IMR-90 (cell line): ENCODE results near the gene AMZ2. TPM values are rescaled to one million over a fixed set of nuclear protein-coding genes. Genes with fewer than 3 reads are reported as not detected.
"Not testable (repeated sequence)": the region's sequence is repeated elsewhere in the genome, so short reads cannot be mapped to it uniquely, and the experiment has no call there.

Experiments
- ATAC-seq: fragments of 200-7000 bp; cut with Tn5 transposase; 2 replicates; pipeline ENCODE4 v1.9.1; 2020; ENCODE audit warnings: low read depth, mild to moderate bottlenecking, moderate library complexity
- BruUV-seq: library from RNA; stranded (reverse); fragments of 400-500 nt; replicated peaks from 2 replicates; lab custom pipeline; 2021; lab: Mats Ljungman, UMichigan
- CTCF ChIA-PET: fragments of 300-600 bp; formaldehyde crosslinking; extraction: SDS; loops from one replicate; lab custom pipeline; 2021; ENCODE audit warnings: antibody characterized with exemption; lab: Yijun Ruan, JAX
- POLR2A ChIA-PET: fragments of 300-600 bp; sonication (Branson Sonifier 250); formaldehyde crosslinking; loops from one replicate; lab custom pipeline; 2022; ENCODE audit warnings: antibody characterized with exemption; ENCODE audit not compliant: unreplicated experiment; lab: Charles Lee
- DNase-seq: peaks from one replicate; pipeline ENCODE4 v3.0.0; 2013
- H2AFZ ChIP-seq: replicated peaks from 2 replicates; pipeline ENCODE3; 2013; ENCODE audit warnings: low read length, mild to moderate bottlenecking; ENCODE audit not compliant: poor library complexity
- H2AK5ac ChIP-seq: 2 replicates; pipeline ENCODE4 v1.6.1; 2013; ENCODE audit warnings: low read depth, low read length, inconsistent platforms
- H2AK9ac ChIP-seq: replicated peaks from 2 replicates; pipeline ENCODE3; 2013; ENCODE audit warnings: mild to moderate bottlenecking, low read depth, low read length, moderate library complexity; ENCODE audit not compliant: poor library complexity
- H2BK120ac ChIP-seq: 2 replicates; pipeline ENCODE4 v1.6.1; 2013; ENCODE audit warnings: low read depth, low read length, inconsistent platforms
- H2BK15ac ChIP-seq: 3 replicates; pipeline ENCODE4 v1.6.1; 2013; ENCODE audit warnings: low read depth, low read length, inconsistent platforms
- H2BK20ac ChIP-seq: 2 replicates; pipeline ENCODE4 v1.6.1; 2013; ENCODE audit warnings: low read depth, mild to moderate bottlenecking, inconsistent platforms, low read length, moderate library complexity
- H2BK5ac ChIP-seq: 2 replicates; pipeline ENCODE4 v1.6.1; 2013; ENCODE audit warnings: mild to moderate bottlenecking, low read depth, low read length, inconsistent platforms; ENCODE audit not compliant: poor library complexity, severe bottlenecking
- H3K14ac ChIP-seq: replicated peaks from 2 replicates; pipeline ENCODE4 v1.6.1; 2013; ENCODE audit warnings: low read depth, low read length, inconsistent platforms
- H3K18ac ChIP-seq: 2 replicates; pipeline ENCODE4 v1.6.1; 2013; ENCODE audit warnings: low read depth, low read length, control low read depth
- H3K23ac ChIP-seq: 2 replicates; pipeline ENCODE4 v1.6.1; 2013; ENCODE audit warnings: low read depth, low read length, inconsistent platforms
- H3K27ac ChIP-seq: 2 replicates; pipeline ENCODE4 v1.5.1; 2013; ENCODE audit warnings: mild to moderate bottlenecking, control low read depth, low read length; ENCODE audit not compliant: insufficient read depth
- H3K27me3 ChIP-seq: 2 replicates; pipeline ENCODE4 v1.6.1; 2013; ENCODE audit warnings: low read length; ENCODE audit not compliant: control insufficient read depth, insufficient read depth
- H3K36me3 ChIP-seq: 2 replicates; pipeline ENCODE4 v1.6.1; 2013; ENCODE audit warnings: low read length, mixed read lengths; ENCODE audit not compliant: control insufficient read depth, insufficient read depth
- H3K4ac ChIP-seq: 2 replicates; pipeline ENCODE4 v1.6.1; 2013; ENCODE audit warnings: low read depth, low read length, inconsistent platforms
- H3K4me1 ChIP-seq: 2 replicates; pipeline ENCODE4 v1.6.1; 2013; ENCODE audit warnings: low read length, mixed read lengths; ENCODE audit not compliant: control insufficient read depth, insufficient read depth
- H3K4me2 ChIP-seq: 2 replicates; pipeline ENCODE4 v1.6.1; 2013; ENCODE audit warnings: low read depth, mild to moderate bottlenecking, control low read depth, low read length, moderate library complexity
- H3K4me3 ChIP-seq: 2 replicates; pipeline ENCODE4 v1.5.1; 2013; ENCODE audit warnings: low read depth, mild to moderate bottlenecking, control low read depth, low read length, moderate library complexity; ENCODE audit not compliant: insufficient read depth
- H3K56ac ChIP-seq: 2 replicates; pipeline ENCODE4 v1.6.1; 2013; ENCODE audit warnings: low read length, inconsistent platforms; ENCODE audit not compliant: insufficient read depth; ENCODE audit errors: extremely low read depth
- H3K79me1 ChIP-seq, 2 experiments: 2 replicates each; pipeline ENCODE4 v1.6.1; 2013; ENCODE audit warnings: low read length in 2 of 2, inconsistent platforms in 1 of 2, low read depth in 1 of 2
- H3K9ac ChIP-seq: 2 replicates; pipeline ENCODE4 v1.6.1; 2013; ENCODE audit warnings: low read depth, low read length, control low read depth
- H3K9me1 ChIP-seq: 2 replicates; pipeline ENCODE4 v1.6.1; 2013; ENCODE audit warnings: low read length, inconsistent platforms; ENCODE audit not compliant: insufficient read depth
- H3K9me3 ChIP-seq: 2 replicates; pipeline ENCODE4 v1.6.1; 2013; ENCODE audit warnings: low read length; ENCODE audit not compliant: control insufficient read depth, insufficient read depth
- H4K20me1 ChIP-seq: 2 replicates; pipeline ENCODE4 v1.6.1; 2013; ENCODE audit warnings: low read length, inconsistent platforms; ENCODE audit not compliant: insufficient read depth
- H4K5ac ChIP-seq: 2 replicates; pipeline ENCODE4 v1.6.1; 2013; ENCODE audit warnings: mild to moderate bottlenecking, low read depth, low read length, control low read depth
- H4K8ac ChIP-seq, 2 experiments: 2 replicates each; pipeline ENCODE4 v1.6.1; 2013; ENCODE audit warnings: low read depth in 2 of 2, low read length in 2 of 2, control low read depth in 1 of 2, inconsistent platforms in 1 of 2
- H4K91ac ChIP-seq: 2 replicates; pipeline ENCODE4 v1.6.1; 2013; ENCODE audit warnings: low read depth, low read length, inconsistent platforms; ENCODE audit not compliant: insufficient read depth
- MAFK ChIP-seq: IDR thresholded peaks from 2 replicates; pipeline ENCODE4 v1.6.1; 2012; ENCODE audit warnings: low read depth, low read length, improper control_type of control experiment
- MAZ ChIP-seq: IDR thresholded peaks from 2 replicates; pipeline ENCODE4 v1.6.1; 2012; ENCODE audit warnings: low read depth, mild to moderate bottlenecking, low read length, improper control_type of control experiment, moderate library complexity, borderline replicate concordance
- MXI1 ChIP-seq: IDR thresholded peaks from 2 replicates; pipeline ENCODE4 v1.6.1; 2012; ENCODE audit warnings: low read depth, mild to moderate bottlenecking, low read length, moderate library complexity, borderline replicate concordance
- POLR2A ChIP-seq: IDR thresholded peaks from 2 replicates; pipeline ENCODE4 v1.6.1; 2012; ENCODE audit warnings: mild to moderate bottlenecking, low read depth, low read length
- RAD21 ChIP-seq: IDR thresholded peaks from 2 replicates; pipeline ENCODE4 v1.6.1; 2012; ENCODE audit warnings: low read length, improper control_type of control experiment
- RCOR1 ChIP-seq: IDR thresholded peaks from 2 replicates; pipeline ENCODE4 v1.6.1; 2012; ENCODE audit warnings: mild to moderate bottlenecking, low read length, improper control_type of control experiment; ENCODE audit not compliant: insufficient replicate concordance
- WGBS, 2 experiments: methylation state at CpG; one replicate each; pipeline versions ENCODE4 v1.1.5 to v1.1.7; 2013; ENCODE audit warnings: missing lambda C conversion rate in 2 of 2; ENCODE audit not compliant: insufficient read length in 1 of 2; ENCODE audit errors: extremely low coverage in 2 of 2; 5-methylcytosine and 5-hydroxymethylcytosine counted together
- dilution Hi-C: fragments of 300-500 bp; cut with HindIII; formaldehyde crosslinking; loops from one replicate; pipeline ENCODE4 v1.14.3; 2018; ENCODE audit warnings: low sequenced_read_pairs; ENCODE audit not compliant: unreplicated experiment
- in situ Hi-C: fragments of 300-500 bp; cut with MboI; formaldehyde crosslinking; loops from 3 replicates; pipeline ENCODE4 v1.14.3; 2019; ENCODE audit warnings: low sequenced_read_pairs, inconsistent platforms, mixed read lengths
- intact Hi-C: fragments of 100-400 bp; cut with micrococcal nuclease; formaldehyde crosslinking; loops from 2 replicates; pipeline ENCODE4 v1.10.0; 2022
- polyA plus RNA-seq, 3 experiments: library from polyadenylated mRNA; depleted of rRNA; stranded (reverse); fragments of >200 nt; gene quantifications; 2 replicates each; pipeline ENCODE4 v1.2.3, GENCODE V29; 2012; ENCODE audit warnings: low replicate concordance in 1 of 3
- total RNA-seq: library from RNA; depleted of rRNA; stranded (reverse); fragments of >200 nt; gene quantifications from 2 replicates; pipeline ENCODE4 v1.2.3, GENCODE V29; 2012

Gene AMZ2
- total and polyA plus RNA-seq, 2 of the 4 experiments (the other 2 are of a cell fraction): 65.4 to 90.2 TPM

DNA sequence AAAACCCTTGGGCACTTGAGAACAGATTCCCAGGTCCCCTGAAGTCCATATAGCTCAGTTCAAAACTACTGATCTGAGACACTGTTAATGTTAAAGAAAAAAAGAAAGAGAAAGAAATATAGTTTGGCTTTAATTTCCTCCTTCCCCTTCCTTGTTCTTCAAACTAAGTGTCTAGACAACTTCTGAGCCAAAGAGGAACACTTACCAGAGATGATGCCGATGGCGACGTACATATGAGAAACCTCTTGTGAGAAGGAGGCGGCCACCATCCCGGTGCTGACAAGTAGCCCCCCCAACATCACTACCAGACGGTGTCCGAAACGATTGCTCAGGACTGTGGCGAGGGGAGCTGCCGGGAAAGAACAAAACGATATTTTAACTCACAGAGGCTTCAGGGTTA, 25.9 kb downstream of the AMZ2 start:
- ATAC-seq: no peak
- Histone ChIP-seq H2AK9ac (no peak overlapping the region), H4K8ac (no peak overlapping the region), H2AK5ac (no peak overlapping the region), H2BK20ac (no peak overlapping the region), H4K20me1 (no peaks in the 10 kb centered on the region), H2BK5ac (no peak overlapping the region), H3K4ac (no peak overlapping the region), H3K36me3 (no peaks in the 10 kb centered on the region), H3K4me1 (no peaks in the 10 kb centered on the region), H3K9ac (no peak overlapping the region), H3K79me1 (no peaks in the 10 kb centered on the region), H2AFZ (no peak overlapping the region), H3K9me3 (peaks cover 5% of the 10 kb centered on the region; the same call in 1 of the 2 replicates), H3K27me3 (no peaks in the 10 kb centered on the region), H3K23ac (no peak overlapping the region), H2BK15ac (no peak overlapping the region), H3K9me1 (no peaks in the 10 kb centered on the region), H4K91ac (no peak overlapping the region), H3K18ac (no peak overlapping the region), H2BK120ac (no peak overlapping the region), H3K14ac (no peak overlapping the region), H3K4me3 (no peak overlapping the region), H3K4me2 (no peak overlapping the region), H3K56ac (no peak overlapping the region), H3K27ac (no peak overlapping the region), H4K5ac (no peak overlapping the region)
- WGBS, 2 experiments: 97% methylated on average over 6 of the region's 11 CpGs; no CpG with 5 or more reads in 1 of the 2 experiments
- in situ Hi-C loops: loop anchor here (25.0 kb wide), 1 partner anchor 489 kb away; no protein-coding TSS in a partner anchor
- BruUV-seq: no TSS peak
- dilution Hi-C loops: no loop called here
- ChIA-PET POLR2A (no interaction called here), CTCF (no interaction called here)
- intact Hi-C loops: no loop called here
- no peak for TF ChIP-seq RAD21
- no peak for TF ChIP-seq MAFK
- TF ChIP-seq MAZ: no peak
- no peak for TF ChIP-seq POLR2A
- TF ChIP-seq RCOR1: no peak
- TF ChIP-seq MXI1: no peak
- DNase-seq: no peak

DNA sequence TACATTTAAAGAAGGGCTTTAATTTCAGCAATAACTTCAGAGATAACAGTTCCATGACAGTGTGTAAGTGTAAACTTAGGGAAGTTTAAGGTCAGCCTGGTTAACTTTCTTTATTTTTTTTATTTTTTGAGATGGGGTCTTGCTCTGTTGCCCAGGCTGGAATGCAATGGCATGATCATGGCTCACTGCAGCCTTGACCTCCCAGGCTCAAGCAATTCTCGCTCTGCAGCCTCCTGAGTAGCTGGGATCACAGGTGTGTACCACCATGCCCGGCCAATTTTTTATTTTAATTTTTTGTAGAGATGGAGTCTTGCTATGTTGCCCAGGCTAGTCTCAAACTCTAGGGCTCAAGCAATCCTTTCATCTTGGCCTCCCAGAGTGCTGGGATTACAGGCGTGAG, 28.5 kb downstream of the AMZ2 start:
- intact Hi-C loops, H4K8ac ChIP-seq, H2AK9ac ChIP-seq, DNase-seq, ATAC-seq, H2AFZ ChIP-seq, H3K9ac ChIP-seq, H3K14ac ChIP-seq, H3K79me1 ChIP-seq, H3K9me3 ChIP-seq, H3K36me3 ChIP-seq, H2BK120ac ChIP-seq, H3K4me2 ChIP-seq, H4K91ac ChIP-seq, in situ Hi-C loops, H3K27ac ChIP-seq, dilution Hi-C loops, BruUV-seq, H3K18ac ChIP-seq, H3K27me3 ChIP-seq, H4K20me1 ChIP-seq, H2AK5ac ChIP-seq, H4K5ac ChIP-seq, CTCF ChIA-PET, H3K4me3 ChIP-seq, H3K9me1 ChIP-seq, H2BK20ac ChIP-seq, H2BK5ac ChIP-seq, H3K56ac ChIP-seq, H3K4ac ChIP-seq, H3K4me1 ChIP-seq, H2BK15ac ChIP-seq, H3K23ac ChIP-seq, POLR2A ChIA-PET: not testable (repeated sequence)
- WGBS, 2 experiments: 60% methylated on average over 1 of the region's 3 CpGs; no CpG with 5 or more reads in 1 of the 2 experiments
